Spinal cord (tissue), 10 donors: ENCODE measurements around the gene XPC. TPM values are rescaled to one million over a fixed set of nuclear protein-coding genes. Genes with fewer than 3 reads are reported as not detected.

Experiments
- DNase-seq, 6 donors: peaks; one replicate each; pipeline versions ENCODE4 v3.0.0 to v3.0.0-alpha.2; 2013 to 2015; ENCODE audit warnings: low spot score in 6 of 6, low read depth in 4 of 6
- H3K27ac ChIP-seq: one replicate; pipeline ENCODE4 v1.5.1; 2013; ENCODE audit warnings: low read depth, low read length, control low read depth
- H3K27me3 ChIP-seq: one replicate; pipeline ENCODE4 v1.6.1; 2013; ENCODE audit warnings: low read length; ENCODE audit not compliant: control insufficient read depth, insufficient read depth
- H3K36me3 ChIP-seq: one replicate; pipeline ENCODE4 v1.6.1; 2013; ENCODE audit warnings: low read length; ENCODE audit not compliant: control insufficient read depth, insufficient read depth
- H3K4me1 ChIP-seq: one replicate; pipeline ENCODE4 v1.6.1; 2013; ENCODE audit warnings: low read length; ENCODE audit not compliant: control insufficient read depth, insufficient read depth
- H3K4me3 ChIP-seq: one replicate; pipeline ENCODE4 v1.5.1; 2013; ENCODE audit warnings: low read depth, low read length, control low read depth
- H3K9me3 ChIP-seq: one replicate; pipeline ENCODE4 v1.6.1; 2013; ENCODE audit warnings: low read length; ENCODE audit not compliant: control insufficient read depth, insufficient read depth
- WGBS: methylation state at CpG from one replicate; pipeline ENCODE4 v1.1.5; 2013; ENCODE audit warnings: missing lambda C conversion rate; ENCODE audit not compliant: insufficient coverage; 5-methylcytosine and 5-hydroxymethylcytosine counted together
- polyA plus RNA-seq, 2 donors: library from polyadenylated mRNA; unstranded; fragments of 120-200 nt; gene quantifications; one replicate each; pipeline ENCODE4 v1.2.1, GENCODE V29; 2013; ENCODE audit not compliant: insufficient read length in 2 of 2
- total RNA-seq, 2 donors: library from RNA; depleted of rRNA in 1 of 2; stranded (reverse); fragments of 120-200 nt in 1 of 2; fragments of >200 nt in 1 of 2; gene quantifications; one replicate each; pipeline versions ENCODE4 v1.2.3 to v1.2.4, GENCODE V29; 2013 to 2014
- donor health status: healthy.

Gene XPC
- total and polyA plus RNA-seq, 4 donors = 14.7 to 32.6 (median 29.3) TPM

GRCh38 chr3:14096742-14097141 is 81.7 kb downstream of the XPC start:
- Histone ChIP-seq H3K36me3 (no peaks in the 10 kb centered on the region), H3K27ac (no peak overlapping the region), H3K4me3 (no peak overlapping the region), H3K4me1 (no peaks in the 10 kb centered on the region), H3K27me3 (no peaks in the 10 kb centered on the region), H3K9me3 (no peaks in the 10 kb centered on the region)
- no peak for DNase-seq
- 100% methylated on average over 1 of the region's 3 CpGs for WGBS

Other genes starting within 250 kb of the XPC start
- 10 to 100 TPM; 12.1 to 15.0 TPM for gene CHCHD4, start 53.7 kb downstream of the XPC start, total RNA-seq
- 10 to 100 TPM; 15.0 to 18.1 TPM for gene CHCHD4, start 53.7 kb downstream of the XPC start, polyA plus RNA-seq
- gene TMEM43, start 53.5 kb downstream of the XPC start, total RNA-seq = 10 to 100 TPM; 48.5 to 79.3 TPM
- gene TMEM43, start 53.5 kb downstream of the XPC start, polyA plus RNA-seq = 10 to 100 TPM; 42.7 to 49.4 TPM
- 10 to 100 TPM in 1 of 2 donors, 1 to 10 TPM in 1; 8.7 to 14.7 TPM for gene LSM3, start 216 bp upstream of the XPC start, total RNA-seq
- gene LSM3, start 216 bp upstream of the XPC start, polyA plus RNA-seq = 10 to 100 TPM; 16.3 to 18.5 TPM
- gene SLC6A6, start 224.0 kb upstream of the XPC start, total RNA-seq = 10 to 100 TPM; 14.3 to 17.2 TPM
- 10 to 100 TPM; 16.6 to 19.7 TPM for gene SLC6A6, start 224.0 kb upstream of the XPC start, polyA plus RNA-seq